Vagina (tissue), 2 donors: Measurements from ENCODE around the gene DYNAP.

Source experiments
- CTCF ChIP-seq, 3 experiments: fragments of 450-650 bp in 2 of 3; fragments of 200-600 bp in 1 of 3; sonication (generic) in 1 of 3; IDR thresholded peaks; one replicate each; pipeline ENCODE4 v1.5.1; 2017 to 2019; ENCODE audit warnings: antibody characterized with exemption in 3 of 3, mild to moderate bottlenecking in 2 of 3, moderate library complexity in 2 of 3
- POLR2A ChIP-seq, 2 donors: fragments of 450-650 bp; IDR thresholded peaks; one replicate each; pipeline ENCODE4 v1.6.1; 2017; ENCODE audit warnings: antibody characterized with exemption in 2 of 2, mild to moderate bottlenecking in 2 of 2, moderate library complexity in 2 of 2
- POLR2AphosphoS5 ChIP-seq, 2 donors: sonication (generic); formaldehyde crosslinking; IDR thresholded peaks; one replicate each; pipeline ENCODE4 v1.9.0; 2017; ENCODE audit warnings: antibody characterized with exemption in 2 of 2, mild to moderate bottlenecking in 2 of 2, low read depth in 1 of 2; ENCODE audit not compliant: insufficient read depth in 1 of 2

- TF ChIP-seq POLR2AphosphoS5 (IDR thresholded peaks at IDR 0.05; ENCODE audit: insufficient read depth in 1 of 2, low read depth in 1 of 2) (no peak), CTCF (IDR thresholded peaks at IDR 0.05) (no peak), POLR2A (IDR thresholded peaks at IDR 0.05) (no peak)
Observed at GRCh38 chr18:54557958-54558357, 33.1 kb upstream of the DYNAP start.
